Fibroblast of lung (primary cell): ENCODE data around the gene PRIM1.

Experiments used
- CTCF ChIP-seq, 2 donors: IDR thresholded peaks in 1 of 2; conservative IDR thresholded peaks in 1 of 2; 1 replicate in 1 of 2; 2 replicates in 1 of 2; pipeline ENCODE4 v1.5.1; 2011 to 2012; ENCODE audit warnings: low read length in 2 of 2, control low read depth in 1 of 2, inconsistent platforms in 1 of 2, low read depth in 1 of 2, mild to moderate bottlenecking in 1 of 2
- EZH2 ChIP-seq: IDR thresholded peaks from 2 replicates; pipeline ENCODE4 v1.5.1; 2012; ENCODE audit warnings: low read length, control low read depth, mild to moderate bottlenecking; ENCODE audit errors: missing control alignments

GRCh38 chr12:56713345-56713744 is 38.8 kb downstream of the PRIM1 start:
- no peak for TF ChIP-seq CTCF (conservative IDR thresholded peaks at IDR 0.05 in 1 of 2, IDR thresholded peaks at IDR 0.05 in 1 of 2; ENCODE audit: low read depth in 1 of 2, low read length in 2 of 2)
- no peak for TF ChIP-seq EZH2
